HAP-1 (cell line): ENCODE results near the gene MAN2A1.
A peak's percentile ranks its signal among the peaks of the same experiment; 100 is the strongest.
"Not testable (repeated sequence)": the region's sequence is repeated elsewhere in the genome, so short reads cannot be mapped to it uniquely, and the experiment has no call there.

Source experiments
- DNase-seq, 2 experiments: peaks; one replicate each; pipeline ENCODE4 v3.0.0-alpha.2; 2016 to 2020; ENCODE audit warnings: low spot score in 2 of 2
- H3K27me3 ChIP-seq: fragments of 250-450 bp; sonication (Bioruptor Pico); 2 replicates; pipeline ENCODE4 v1.5.1; 2020; ENCODE audit warnings: low read depth, mild to moderate bottlenecking, moderate library complexity
- H3K36me3 ChIP-seq: fragments of 250-450 bp; sonication (Bioruptor Pico); replicated peaks from 2 replicates; pipeline ENCODE4 v1.5.1; 2020; ENCODE audit warnings: mild to moderate bottlenecking
- H3K4me1 ChIP-seq: fragments of 250-450 bp; sonication (Bioruptor Pico); 2 replicates; pipeline ENCODE4 v1.5.1; 2020; ENCODE audit warnings: mild to moderate bottlenecking
- H3K4me3 ChIP-seq: fragments of 250-450 bp; sonication (Bioruptor Pico); 2 replicates; pipeline ENCODE4 v1.5.1; 2020; ENCODE audit warnings: mild to moderate bottlenecking, moderate library complexity
- H3K9me3 ChIP-seq: fragments of 250-450 bp; sonication (Bioruptor Pico); 2 replicates; pipeline ENCODE4 v1.5.1; 2020; ENCODE audit warnings: mild to moderate bottlenecking, moderate library complexity
- in situ Hi-C: fragments of 300-500 bp; cut with MboI; formaldehyde crosslinking; loops from 3 replicates; pipeline ENCODE4 v1.14.3; 2020; ENCODE audit warnings: low sequenced_read_pairs, inconsistent platforms, mixed read lengths

Gene MAN2A1

GRCh38 chr5:109866051-109866450 lies 176.3 kb downstream of the MAN2A1 start:
- DNase-seq: no peak
- Histone ChIP-seq H3K27me3 (no peaks in the 10 kb centered on the region), H3K4me1 (no peaks in the 10 kb centered on the region; the same call in 1 of the 2 replicates), H3K4me3 (no peak overlapping the region), H3K9me3 (no peaks in the 10 kb centered on the region), H3K36me3 (peaks cover 10% of the 10 kb centered on the region)
- in situ Hi-C loops: no loop called here

GRCh38 chr5:109868737-109869136 lies 179.0 kb downstream of the MAN2A1 start:
- Histone ChIP-seq H3K4me1 (no peaks in the 10 kb centered on the region; the same call in 1 of the 2 replicates), H3K9me3 (no peaks in the 10 kb centered on the region), H3K36me3 (peaks cover 7% of the 10 kb centered on the region), H3K4me3 (no peak overlapping the region), H3K27me3 (no peaks in the 10 kb centered on the region)
- in situ Hi-C loops: no loop called here
- no peak for DNase-seq

GRCh38 chr5:109873687-109874086 lies 184.0 kb downstream of the MAN2A1 start:
- no peaks in the 10 kb centered on the region for H3K27me3 ChIP-seq
- no peaks in the 10 kb centered on the region for H3K4me1 ChIP-seq
- no peaks in the 10 kb centered on the region for H3K9me3 ChIP-seq
- no peak for DNase-seq
- H3K36me3 ChIP-seq: no peaks in the 10 kb centered on the region
- in situ Hi-C loops: no loop called here
- H3K4me3 ChIP-seq: no peak overlapping the region

- in situ Hi-C loops: no loop called here
- Histone ChIP-seq H3K36me3 (no peaks in the 10 kb centered on the region), H3K9me3 (no peaks in the 10 kb centered on the region), H3K4me3 (no peak overlapping the region), H3K27me3 (no peaks in the 10 kb centered on the region), H3K4me1 (no peaks in the 10 kb centered on the region)
- DNase-seq: no peak
Measured at GRCh38 chr5:109874108-109874507, 184.4 kb downstream of the MAN2A1 start.

- no peaks in the 10 kb centered on the region for H3K4me1 ChIP-seq
- H3K9me3 ChIP-seq: no peaks in the 10 kb centered on the region
- in situ Hi-C loops: no loop called here
- H3K27me3 ChIP-seq: no peaks in the 10 kb centered on the region
- no peaks in the 10 kb centered on the region for H3K36me3 ChIP-seq
- DNase-seq: no peak
- H3K4me3 ChIP-seq: no peak overlapping the region
Measured at GRCh38 chr5:109876030-109876725, 186.5 kb downstream of the MAN2A1 start.

- in situ Hi-C loops: no loop called here
Measured at GRCh38 chr5:109876941-109877669, 187.4 kb downstream of the MAN2A1 start.

GRCh38 chr5:109877670-109878045 lies 187.9 kb downstream of the MAN2A1 start:
- no peaks in the 10 kb centered on the region for H3K36me3 ChIP-seq
- H3K4me1 ChIP-seq: no peaks in the 10 kb centered on the region
- in situ Hi-C loops: no loop called here
- no peak for DNase-seq
- H3K4me3 ChIP-seq: no peak overlapping the region
- H3K27me3 ChIP-seq: no peaks in the 10 kb centered on the region
- no peaks in the 10 kb centered on the region for H3K9me3 ChIP-seq

More at GRCh38 chr5:109876941-109877669, 187.4 kb downstream of the MAN2A1 start:
- H3K4me1 ChIP-seq: no peaks in the 10 kb centered on the region
- H3K27me3 ChIP-seq: no peaks in the 10 kb centered on the region
- no peak overlapping the region for H3K4me3 ChIP-seq
- no peaks in the 10 kb centered on the region for H3K9me3 ChIP-seq
- no peak for DNase-seq
- H3K36me3 ChIP-seq: no peaks in the 10 kb centered on the region

- Histone ChIP-seq H3K27me3 (no peaks in the 10 kb centered on the region), H3K36me3 (no peaks in the 10 kb centered on the region), H3K4me3 (no peak overlapping the region), H3K9me3 (no peaks in the 10 kb centered on the region), H3K4me1 (no peaks in the 10 kb centered on the region)
- in situ Hi-C loops: no loop called here
- no peak for DNase-seq
Measured at GRCh38 chr5:109878887-109879286, 189.2 kb downstream of the MAN2A1 start.

GRCh38 chr5:109880907-109881685 lies 191.4 kb downstream of the MAN2A1 start:
- no peaks in the 10 kb centered on the region for H3K36me3 ChIP-seq
- H3K9me3 ChIP-seq: no peaks in the 10 kb centered on the region
- no peak overlapping the region for H3K4me3 ChIP-seq
- no peaks in the 10 kb centered on the region for H3K4me1 ChIP-seq
- in situ Hi-C loops: no loop called here
- DNase-seq: peak in 1 of 2 experiments; percentile 15
- H3K27me3 ChIP-seq: no peaks in the 10 kb centered on the region

GRCh38 chr5:109882546-109882945 lies 192.8 kb downstream of the MAN2A1 start:
- H3K36me3 ChIP-seq: no peaks in the 10 kb centered on the region
- DNase-seq: no peak
- H3K4me3 ChIP-seq: no peak overlapping the region
- H3K27me3 ChIP-seq: no peaks in the 10 kb centered on the region
- in situ Hi-C loops: no loop called here
- no peaks in the 10 kb centered on the region for H3K4me1 ChIP-seq
- no peaks in the 10 kb centered on the region for H3K9me3 ChIP-seq

GRCh38 chr5:109884676-109885075 lies 194.9 kb downstream of the MAN2A1 start:
- no peak for DNase-seq
- in situ Hi-C loops: no loop called here
- H3K36me3 ChIP-seq: no peaks in the 10 kb centered on the region

GRCh38 chr5:109885205-109885604 lies 195.5 kb downstream of the MAN2A1 start:
- Histone ChIP-seq H3K9me3 (no peaks in the 10 kb centered on the region), H3K27me3 (no peaks in the 10 kb centered on the region), H3K4me1 (no peaks in the 10 kb centered on the region), H3K4me3 (no peak overlapping the region), H3K36me3 (no peaks in the 10 kb centered on the region)
- no peak for DNase-seq
- in situ Hi-C loops: no loop called here

More at GRCh38 chr5:109884676-109885075, 194.9 kb downstream of the MAN2A1 start:
- no peak overlapping the region for H3K4me3 ChIP-seq
- H3K9me3 ChIP-seq: no peaks in the 10 kb centered on the region
- H3K4me1 ChIP-seq: no peaks in the 10 kb centered on the region
- H3K27me3 ChIP-seq: no peaks in the 10 kb centered on the region

- Histone ChIP-seq H3K9me3 (no peaks in the 10 kb centered on the region), H3K27me3 (no peaks in the 10 kb centered on the region), H3K4me3 (no peak overlapping the region), H3K4me1 (no peaks in the 10 kb centered on the region), H3K36me3 (no peaks in the 10 kb centered on the region)
- in situ Hi-C loops: no loop called here
- no peak for DNase-seq
Measured at GRCh38 chr5:109888989-109889388, 199.3 kb downstream of the MAN2A1 start.

GRCh38 chr5:109893271-109893670 lies 203.5 kb downstream of the MAN2A1 start:
- in situ Hi-C loops, H3K4me1 ChIP-seq, DNase-seq, H3K4me3 ChIP-seq, H3K9me3 ChIP-seq, H3K27me3 ChIP-seq, H3K36me3 ChIP-seq: not testable (repeated sequence)
